Measurements from ENCODE around the gene FHOD3.

The FHOD3 gene

GRCh38 chr18:36706134-36706881 lies 408.8 kb downstream of the FHOD3 start:
- Histone ChIP-seq H3K9me2 (replicated peaks; ENCODE audit: low read depth, low read length) (no peaks in the 10 kb centered on the region), H3K27me3 (ENCODE audit: insufficient read depth, low read length, poor library complexity, severe bottlenecking) (no peaks in the 10 kb centered on the region), H3K9ac (ENCODE audit: low read depth, low read length, poor library complexity, severe bottlenecking) (no peak overlapping the region), H3K4me1 (ENCODE audit: insufficient read depth, low read length, poor library complexity, severe bottlenecking) (no peaks in the 10 kb centered on the region), H3K9me3 (ENCODE audit: insufficient read depth, low read depth, low read length) (no peaks in the 10 kb centered on the region), H2AFZ (ENCODE audit: low read length) (no peak overlapping the region), H3K79me2 (ENCODE audit: insufficient read depth, low read length) (no peaks in the 10 kb centered on the region), H3K4me3 (ENCODE audit: low read length, poor library complexity, severe bottlenecking) (no peak overlapping the region), H3K36me3 (ENCODE audit: insufficient read depth, low read length) (no peaks in the 10 kb centered on the region), H3F3A (ENCODE audit: low read depth) (no peaks in the 10 kb centered on the region), H3K4me2 (ENCODE audit: low read depth, low read length, poor library complexity, severe bottlenecking) (no peak overlapping the region), H4K20me1 (ENCODE audit: insufficient read depth, low read length, poor library complexity, severe bottlenecking) (no peaks in the 10 kb centered on the region)
- no peak for TF ChIP-seq CTCF (conservative IDR thresholded peaks at IDR 0.05; ENCODE audit: low read length)
- no peak for TF ChIP-seq EZH2phosphoT487 (IDR thresholded peaks at IDR 0.05; ENCODE audit: borderline replicate concordance)

GRCh38 chr18:36708366-36708765 lies 410.9 kb downstream of the FHOD3 start:
- Histone ChIP-seq H3K36me3 (ENCODE audit: insufficient read depth, low read length) (no peaks in the 10 kb centered on the region), H3K4me1 (ENCODE audit: insufficient read depth, low read length, poor library complexity, severe bottlenecking) (no peaks in the 10 kb centered on the region), H3K4me3 (ENCODE audit: low read length, poor library complexity, severe bottlenecking) (no peak overlapping the region), H3K79me2 (ENCODE audit: insufficient read depth, low read length) (no peaks in the 10 kb centered on the region), H3K27me3 (ENCODE audit: insufficient read depth, low read length, poor library complexity, severe bottlenecking) (no peaks in the 10 kb centered on the region), H3F3A (ENCODE audit: low read depth) (no peaks in the 10 kb centered on the region), H2AFZ (ENCODE audit: low read length) (no peak overlapping the region), H3K4me2 (ENCODE audit: low read depth, low read length, poor library complexity, severe bottlenecking) (no peak overlapping the region), H4K20me1 (ENCODE audit: insufficient read depth, low read length, poor library complexity, severe bottlenecking) (no peaks in the 10 kb centered on the region), H3K9me3 (ENCODE audit: insufficient read depth, low read depth, low read length) (no peaks in the 10 kb centered on the region), H3K9me2 (replicated peaks; ENCODE audit: low read depth, low read length) (no peaks in the 10 kb centered on the region), H3K9ac (ENCODE audit: low read depth, low read length, poor library complexity, severe bottlenecking) (no peak overlapping the region)
- TF ChIP-seq CTCF (conservative IDR thresholded peaks at IDR 0.05; ENCODE audit: low read length) (no peak), EZH2phosphoT487 (IDR thresholded peaks at IDR 0.05; ENCODE audit: borderline replicate concordance) (no peak)

- Histone ChIP-seq H3K9ac (ENCODE audit: low read depth, low read length, poor library complexity, severe bottlenecking) (no peak overlapping the region), H3K4me1 (ENCODE audit: insufficient read depth, low read length, poor library complexity, severe bottlenecking) (no peaks in the 10 kb centered on the region), H3F3A (ENCODE audit: low read depth) (no peaks in the 10 kb centered on the region), H3K4me3 (ENCODE audit: low read length, poor library complexity, severe bottlenecking) (no peak overlapping the region), H3K27me3 (ENCODE audit: insufficient read depth, low read length, poor library complexity, severe bottlenecking) (no peaks in the 10 kb centered on the region), H3K36me3 (ENCODE audit: insufficient read depth, low read length) (no peaks in the 10 kb centered on the region), H4K20me1 (ENCODE audit: insufficient read depth, low read length, poor library complexity, severe bottlenecking) (no peaks in the 10 kb centered on the region), H3K9me3 (ENCODE audit: insufficient read depth, low read depth, low read length) (no peaks in the 10 kb centered on the region), H3K4me2 (ENCODE audit: low read depth, low read length, poor library complexity, severe bottlenecking) (no peak overlapping the region), H2AFZ (ENCODE audit: low read length) (no peak overlapping the region), H3K9me2 (replicated peaks; ENCODE audit: low read depth, low read length) (no peaks in the 10 kb centered on the region), H3K79me2 (ENCODE audit: insufficient read depth, low read length) (no peaks in the 10 kb centered on the region)
- no peak for TF ChIP-seq CTCF (conservative IDR thresholded peaks at IDR 0.05; ENCODE audit: low read length)
- no peak for TF ChIP-seq EZH2phosphoT487 (IDR thresholded peaks at IDR 0.05; ENCODE audit: borderline replicate concordance)
These were observed 411.8 kb downstream of the FHOD3 start for GRCh38 chr18:36709315-36709714.
